HUES48 (cell line): ENCODE results near the gene AQP2.

Source experiments
- H3K27ac ChIP-seq: one replicate; pipeline ENCODE4 v1.7.0; 2013; ENCODE audit warnings: low read depth, low read length, inconsistent platforms
- H3K27me3 ChIP-seq: 2 replicates; pipeline ENCODE4 v1.6.1; 2013; ENCODE audit warnings: mild to moderate bottlenecking, low read length; ENCODE audit not compliant: control insufficient read depth, insufficient read depth
- H3K36me3 ChIP-seq: 2 replicates; pipeline ENCODE4 v1.6.1; 2013; ENCODE audit warnings: low read length; ENCODE audit not compliant: control insufficient read depth, insufficient read depth
- H3K4me1 ChIP-seq: 2 replicates; pipeline ENCODE4 v1.6.1; 2013; ENCODE audit warnings: mild to moderate bottlenecking, low read length; ENCODE audit not compliant: control insufficient read depth, insufficient read depth
- H3K4me3 ChIP-seq: 2 replicates; pipeline ENCODE4 v1.5.1; 2013; ENCODE audit warnings: mild to moderate bottlenecking, low read depth, low read length
- H3K9ac ChIP-seq: 2 replicates; pipeline ENCODE4 v1.6.1; 2013; ENCODE audit warnings: mild to moderate bottlenecking, low read depth, low read length, moderate library complexity
- H3K9me3 ChIP-seq: 2 replicates; pipeline ENCODE4 v1.6.1; 2013; ENCODE audit warnings: low read length; ENCODE audit not compliant: control insufficient read depth, insufficient read depth

AQP2 gene

GRCh38 chr12:49932533-49933130, 17.9 kb upstream of the AQP2 start:
- Histone ChIP-seq H3K4me1 (no peaks in the 10 kb centered on the region), H3K9me3 (no peaks in the 10 kb centered on the region), H3K27me3 (no peaks in the 10 kb centered on the region), H3K27ac (no peak overlapping the region), H3K4me3 (no peak overlapping the region), H3K36me3 (no peaks in the 10 kb centered on the region), H3K9ac (no peak overlapping the region)

DNA sequence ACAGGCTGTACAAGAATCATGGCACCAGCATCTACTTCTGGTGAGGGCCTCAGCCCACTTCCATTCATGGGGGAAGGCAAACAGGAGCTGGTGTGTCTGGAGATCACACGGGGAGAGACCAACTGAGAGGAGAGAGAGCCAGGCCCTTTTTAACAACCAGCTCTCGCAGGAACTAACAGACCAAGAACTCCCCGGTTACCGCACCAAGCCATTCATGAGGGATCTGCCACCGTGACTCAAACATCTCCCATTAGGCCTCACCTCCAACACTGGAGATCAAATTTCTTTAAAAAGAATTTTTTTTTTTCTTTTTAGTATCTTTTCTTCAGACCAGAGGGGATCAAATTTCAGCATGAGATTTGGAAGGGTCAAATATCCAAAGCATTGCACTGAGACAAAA, 16.7 kb upstream of the AQP2 start:
- H3K27me3 ChIP-seq: no peaks in the 10 kb centered on the region
- H3K36me3 ChIP-seq: no peaks in the 10 kb centered on the region
- H3K4me3 ChIP-seq: no peak overlapping the region
- no peak overlapping the region for H3K9ac ChIP-seq
- H3K9me3 ChIP-seq: no peaks in the 10 kb centered on the region
- H3K27ac ChIP-seq: no peak overlapping the region
- no peaks in the 10 kb centered on the region for H3K4me1 ChIP-seq

DNA sequence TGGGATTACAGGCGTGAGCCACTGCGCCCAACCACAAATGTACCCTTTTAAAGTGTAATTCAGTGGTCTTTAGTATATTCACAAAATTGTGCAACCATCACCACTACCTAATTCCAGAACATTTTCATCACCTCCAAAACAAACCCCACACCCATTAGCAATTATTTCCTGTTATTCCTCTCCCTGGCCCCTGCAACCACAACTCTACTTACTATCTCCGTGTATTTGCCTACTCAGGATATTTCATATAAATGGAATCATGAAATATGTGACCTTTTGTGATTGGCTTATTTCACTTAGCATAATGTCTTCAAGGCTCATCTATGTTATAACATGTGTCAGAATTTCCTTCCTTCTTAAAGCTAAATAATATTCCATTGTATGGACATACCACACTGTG, 16.0 kb upstream of the AQP2 start:
- H3K27ac ChIP-seq: no peak overlapping the region
- no peaks in the 10 kb centered on the region for H3K9me3 ChIP-seq
- H3K4me3 ChIP-seq: no peak overlapping the region
- no peaks in the 10 kb centered on the region for H3K36me3 ChIP-seq
- no peaks in the 10 kb centered on the region for H3K27me3 ChIP-seq
- H3K4me1 ChIP-seq: no peaks in the 10 kb centered on the region
- no peak overlapping the region for H3K9ac ChIP-seq

DNA sequence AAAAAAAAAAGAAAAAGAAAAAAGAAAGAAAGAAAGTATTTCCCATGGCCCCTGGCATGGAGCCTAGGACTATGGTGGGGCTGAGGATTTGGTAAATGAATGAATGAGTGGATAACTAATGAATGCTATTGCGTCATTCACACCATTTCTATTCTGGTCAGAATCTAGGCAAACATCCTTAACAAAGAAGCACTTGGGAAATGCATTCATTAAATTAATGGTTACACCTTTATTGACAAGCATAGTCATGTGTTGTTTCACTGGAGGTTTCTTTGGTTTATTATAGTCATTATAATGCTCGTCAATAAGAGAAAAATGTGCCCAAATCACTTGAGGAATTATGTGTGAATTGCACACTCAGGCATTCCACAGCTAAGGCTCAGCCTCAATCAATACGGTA, 13.6 kb upstream of the AQP2 start:
- H3K36me3 ChIP-seq: no peaks in the 10 kb centered on the region
- H3K4me1 ChIP-seq: no peaks in the 10 kb centered on the region
- H3K4me3 ChIP-seq: no peak overlapping the region
- no peaks in the 10 kb centered on the region for H3K27me3 ChIP-seq
- no peak overlapping the region for H3K27ac ChIP-seq
- no peak overlapping the region for H3K9ac ChIP-seq
- no peaks in the 10 kb centered on the region for H3K9me3 ChIP-seq

- Histone ChIP-seq H3K9me3 (no peaks in the 10 kb centered on the region), H3K27me3 (no peaks in the 10 kb centered on the region), H3K9ac (no peak overlapping the region), H3K36me3 (no peaks in the 10 kb centered on the region), H3K27ac (no peak overlapping the region), H3K4me3 (no peak overlapping the region), H3K4me1 (peaks cover 8% of the 10 kb centered on the region; the same call in 1 of the 2 replicates)
Measured at GRCh38 chr12:49937639-49938300, 12.8 kb upstream of the AQP2 start.

GRCh38 chr12:49939307-49939706, 11.2 kb upstream of the AQP2 start:
- Histone ChIP-seq H3K36me3 (no peaks in the 10 kb centered on the region), H3K4me1 (peaks cover 12% of the 10 kb centered on the region; the same call in 1 of the 2 replicates), H3K4me3 (no peak overlapping the region), H3K9ac (no peak overlapping the region), H3K27me3 (no peaks in the 10 kb centered on the region), H3K27ac (no peak overlapping the region), H3K9me3 (no peaks in the 10 kb centered on the region)

DNA sequence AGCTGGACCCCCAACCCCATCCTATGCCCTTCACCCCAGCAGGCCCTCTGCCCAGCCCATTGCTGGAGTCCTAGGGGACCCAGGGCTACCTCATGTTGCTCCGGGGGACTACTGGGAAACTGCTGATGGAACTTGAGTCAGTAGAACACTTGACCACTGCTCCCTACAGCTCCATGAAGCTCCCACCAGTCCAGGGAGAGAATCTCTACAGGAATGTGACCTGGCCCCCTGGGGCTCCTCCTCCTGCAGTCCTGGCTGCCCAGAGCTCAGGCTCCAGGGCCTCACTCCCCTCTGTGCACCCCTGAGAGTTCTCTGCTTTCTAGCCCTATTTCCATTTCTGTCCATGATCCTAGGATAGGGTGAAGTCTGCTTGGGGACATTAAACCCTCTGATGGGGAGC, 10.8 kb upstream of the AQP2 start:
- no peaks in the 10 kb centered on the region for H3K36me3 ChIP-seq
- no peaks in the 10 kb centered on the region for H3K27me3 ChIP-seq
- peaks cover 12% of the 10 kb centered on the region; the same call in 1 of the 2 replicates for H3K4me1 ChIP-seq
- no peaks in the 10 kb centered on the region for H3K9me3 ChIP-seq
- no peak overlapping the region for H3K9ac ChIP-seq
- H3K27ac ChIP-seq: no peak overlapping the region
- no peak overlapping the region for H3K4me3 ChIP-seq

DNA sequence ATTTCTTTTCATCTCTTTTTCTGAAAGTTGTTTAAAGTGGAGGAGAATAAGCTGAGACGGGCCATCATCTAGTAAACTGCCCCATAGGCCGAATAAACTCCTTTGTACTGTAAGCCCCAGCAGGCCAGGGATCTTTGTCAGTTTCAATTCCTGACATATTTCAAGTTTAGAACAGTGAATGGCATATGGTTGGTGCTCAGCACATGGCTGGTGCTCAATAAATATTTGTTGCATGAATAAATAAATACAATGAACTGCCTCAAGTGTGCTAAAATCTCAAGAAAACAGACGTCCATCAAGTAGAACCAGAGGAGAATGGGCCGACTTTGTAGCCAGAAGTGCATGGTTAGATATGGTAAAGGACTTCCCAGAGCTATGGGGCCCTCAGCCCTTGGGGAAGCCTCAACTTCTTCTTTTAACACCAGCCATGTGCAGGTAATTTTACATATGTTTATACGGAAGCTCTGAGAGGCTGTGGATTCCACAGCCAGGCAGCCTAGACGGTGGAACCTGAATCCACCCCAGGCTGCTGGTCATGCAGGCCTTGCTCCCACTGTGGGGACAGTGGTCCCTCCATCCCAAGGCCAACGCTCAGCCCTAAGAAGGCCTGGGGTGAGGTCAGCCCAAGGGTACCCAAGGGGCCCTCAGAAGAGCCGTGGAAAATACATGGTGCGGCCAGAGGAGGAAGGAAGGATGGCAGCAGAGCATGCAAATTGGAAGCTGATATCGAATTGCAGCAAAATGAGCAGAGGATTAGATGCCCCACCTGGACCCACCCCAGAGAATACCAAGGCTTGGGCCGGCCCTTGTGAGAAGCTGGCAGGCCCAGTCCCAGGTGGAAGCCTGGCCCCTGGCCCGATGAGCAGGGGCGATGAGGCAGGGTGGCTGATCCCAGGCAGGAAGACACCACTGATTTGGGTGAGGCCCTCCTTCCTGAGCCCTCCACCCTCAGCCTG, 8.7 kb upstream of the AQP2 start:
- Histone ChIP-seq H3K36me3 (no peaks in the 10 kb centered on the region), H3K27me3 (no peaks in the 10 kb centered on the region), H3K9me3 (no peaks in the 10 kb centered on the region), H3K4me3 (no peak overlapping the region), H3K27ac (no peak overlapping the region), H3K4me1 (peaks cover 28% of the 10 kb centered on the region), H3K9ac (no peak overlapping the region)

- Histone ChIP-seq H3K4me1 (peaks cover 30% of the 10 kb centered on the region), H3K4me3 (no peak overlapping the region), H3K36me3 (no peaks in the 10 kb centered on the region), H3K9me3 (no peaks in the 10 kb centered on the region), H3K27ac (no peak overlapping the region), H3K27me3 (no peaks in the 10 kb centered on the region), H3K9ac (no peak overlapping the region)
Measured at GRCh38 chr12:49942512-49942893, 8.0 kb upstream of the AQP2 start.

GRCh38 chr12:49942921-49943624, 7.5 kb upstream of the AQP2 start:
- peaks cover 32% of the 10 kb centered on the region for H3K4me1 ChIP-seq
- no peaks in the 10 kb centered on the region for H3K27me3 ChIP-seq
- no peak overlapping the region for H3K4me3 ChIP-seq
- no peak overlapping the region for H3K27ac ChIP-seq
- H3K36me3 ChIP-seq: no peaks in the 10 kb centered on the region
- H3K9me3 ChIP-seq: no peaks in the 10 kb centered on the region
- no peak overlapping the region for H3K9ac ChIP-seq
